ENCODE results near the gene NEB.

GRCh38 chr2:151484100-151484499, 250.2 kb downstream of the NEB start:
- TF ChIP-seq EZH2 (optimal IDR thresholded peaks at IDR 0.05; ENCODE audit: low read depth, low read length), result no peak
- no peak for TF ChIP-seq CTCF (IDR thresholded peaks at IDR 0.05; ENCODE audit: low read length)
- TF ChIP-seq EZH2phosphoT487 (IDR thresholded peaks at IDR 0.05; ENCODE audit: low read length), result no peak

Measured in MM.1S (cell line).